GM19328 (cell line): Measurements from ENCODE around the gene HAT1.
"Not testable (repeated sequence)": the region's sequence is repeated elsewhere in the genome, so short reads cannot be mapped to it uniquely, and the experiment has no call there.

Source experiments
- ATAC-seq: cut with Tn5 transposase; IDR thresholded peaks from one replicate; pipeline ENCODE4 v1.9.1; 2021; ENCODE audit warnings: mild to moderate bottlenecking, moderate library complexity; ENCODE audit not compliant: unreplicated experiment

Gene HAT1

DNA sequence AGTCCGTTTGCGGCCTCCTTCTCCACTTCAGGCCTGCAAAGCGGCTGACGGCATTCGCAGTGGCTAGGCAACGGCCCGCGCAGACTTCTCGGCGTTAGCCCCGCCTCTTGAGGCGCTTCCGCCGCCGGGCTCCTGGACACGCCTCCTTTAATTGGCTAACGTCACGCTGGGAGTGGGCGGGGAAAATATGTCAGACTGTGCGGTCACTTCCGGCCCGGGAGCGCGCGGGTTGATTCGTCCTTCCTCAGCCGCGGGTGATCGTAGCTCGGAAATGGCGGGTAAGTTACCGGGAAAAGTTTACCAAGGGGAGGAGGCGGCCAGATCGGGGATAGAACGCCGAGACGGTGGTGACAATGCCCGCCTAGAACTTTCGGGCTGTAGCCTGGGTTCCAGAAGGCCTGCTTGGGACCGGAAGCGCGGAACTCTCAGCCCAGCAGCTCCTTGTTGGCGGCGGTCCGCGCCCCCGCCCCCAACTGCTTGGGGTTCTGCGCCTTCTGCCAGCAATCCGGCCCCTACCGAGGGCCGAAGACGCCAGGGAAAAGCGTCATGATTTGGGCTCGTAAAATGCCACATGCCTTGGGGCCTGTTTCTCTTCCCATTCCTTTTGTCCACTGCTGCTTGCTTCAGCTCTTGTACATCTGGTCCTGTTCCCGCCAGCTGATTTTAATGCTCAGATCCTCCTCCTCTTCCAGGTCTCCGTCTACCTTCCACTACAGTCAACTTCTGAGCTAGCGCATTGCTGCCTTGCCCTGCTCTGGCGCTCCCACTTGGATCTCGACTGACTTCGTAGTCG lies at the start of gene HAT1:
Gene HAT1, plus strand, starts transcription at position 232 of the 793 bp plus-strand sequence. Its CDS starts 40 bp downstream, at position 272.
- ATAC-seq: peak; percentile 97

DNA sequence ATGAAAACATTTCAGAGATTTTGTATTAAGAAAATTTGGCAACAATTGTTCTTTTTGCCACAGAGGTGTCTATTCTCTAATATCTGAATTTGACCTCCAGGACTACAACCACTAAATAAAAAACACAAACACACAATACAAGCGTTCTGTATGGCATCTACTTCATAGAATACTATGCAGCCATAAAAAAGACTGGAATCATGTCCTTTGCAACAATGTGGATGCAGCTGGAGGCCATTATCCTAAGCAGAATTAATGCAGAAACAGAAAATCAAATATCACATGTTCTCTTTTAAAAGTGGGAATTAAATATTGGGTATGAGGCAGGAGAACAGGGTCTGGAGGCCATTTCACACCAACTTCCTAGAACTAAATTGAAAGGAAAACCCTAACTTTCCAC lies 47.7 kb upstream of the HAT1 start:
- no peak for ATAC-seq

GRCh38 chr2:171874963-171875362 lies 47.3 kb upstream of the HAT1 start:
- ATAC-seq: no peak

DNA sequence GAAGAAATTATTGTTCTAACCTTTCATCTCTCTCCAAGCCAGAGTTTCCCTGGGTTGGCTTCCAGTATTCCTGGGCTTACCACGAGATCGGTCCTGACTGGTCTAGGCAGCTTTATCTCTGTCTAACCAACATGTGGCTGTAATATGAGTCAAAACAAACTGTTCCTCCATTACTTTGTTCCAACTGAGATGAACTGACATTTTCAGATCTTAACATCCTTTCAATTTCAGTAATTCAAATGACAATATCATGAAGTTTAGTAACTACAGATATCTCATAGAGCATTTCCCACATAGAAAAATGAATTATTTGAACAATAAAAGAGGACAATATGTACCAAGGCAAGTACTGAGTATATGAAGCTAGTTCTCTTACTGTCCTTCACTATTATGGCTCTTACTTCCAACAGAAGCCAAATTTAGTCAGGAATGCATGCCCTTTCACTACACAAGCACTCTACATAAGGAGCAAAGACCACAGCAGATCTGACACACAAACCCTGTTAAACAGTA lies 43.7 kb upstream of the HAT1 start:
- no peak for ATAC-seq

DNA sequence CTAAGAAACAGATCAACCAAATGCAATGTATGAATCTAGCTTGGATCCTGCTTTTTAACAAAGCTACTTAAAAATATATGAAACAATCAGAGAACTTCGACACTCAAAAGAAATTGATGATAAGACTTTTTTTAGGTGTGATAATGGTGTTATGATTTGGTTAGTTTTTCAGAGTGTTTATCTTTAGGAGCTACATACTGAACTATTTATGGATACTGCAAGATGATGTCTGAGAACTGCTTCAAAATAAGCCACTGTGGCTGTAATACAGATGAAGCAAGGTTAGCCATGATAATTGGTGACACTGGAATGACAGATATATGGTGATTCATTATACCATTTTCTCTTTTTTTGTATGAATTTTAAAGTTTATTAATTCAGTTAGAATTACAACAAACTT lies 42.4 kb upstream of the HAT1 start:
- no peak for ATAC-seq

GRCh38 chr2:171880774-171881173 lies 41.5 kb upstream of the HAT1 start:
- no peak for ATAC-seq

- ATAC-seq: no peak
These were observed 40.0 kb upstream of the HAT1 start for GRCh38 chr2:171882089-171882769.

DNA sequence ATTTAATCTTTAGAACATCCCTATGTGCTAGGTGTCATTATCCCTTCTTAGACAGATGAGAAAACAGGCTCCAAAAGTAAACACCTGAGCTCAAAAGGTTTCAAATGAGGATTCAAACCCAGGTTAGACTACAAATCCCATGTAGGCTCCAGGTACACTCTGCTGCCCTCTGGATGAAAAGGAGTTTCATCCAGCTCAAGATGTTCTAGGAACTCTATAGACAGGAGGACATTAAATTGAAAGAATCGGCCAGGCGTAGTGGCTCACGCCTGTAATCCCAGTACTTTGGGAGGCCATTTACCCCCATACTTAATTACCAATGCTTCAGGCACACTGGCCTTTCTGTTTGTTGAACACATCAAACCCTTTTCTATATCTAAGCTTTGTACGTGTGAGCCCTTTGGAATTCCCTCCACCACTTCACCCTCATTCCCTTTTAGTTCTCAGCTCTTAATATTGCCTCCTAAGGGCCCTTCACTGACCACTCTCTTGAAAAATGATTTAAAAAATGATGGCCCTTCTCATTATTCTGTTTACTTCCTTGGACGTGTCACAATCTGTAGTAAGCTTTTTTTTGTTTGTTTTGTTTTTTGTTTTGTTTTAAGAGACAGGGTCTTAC lies 38.9 kb upstream of the HAT1 start:
- no peak for ATAC-seq

DNA sequence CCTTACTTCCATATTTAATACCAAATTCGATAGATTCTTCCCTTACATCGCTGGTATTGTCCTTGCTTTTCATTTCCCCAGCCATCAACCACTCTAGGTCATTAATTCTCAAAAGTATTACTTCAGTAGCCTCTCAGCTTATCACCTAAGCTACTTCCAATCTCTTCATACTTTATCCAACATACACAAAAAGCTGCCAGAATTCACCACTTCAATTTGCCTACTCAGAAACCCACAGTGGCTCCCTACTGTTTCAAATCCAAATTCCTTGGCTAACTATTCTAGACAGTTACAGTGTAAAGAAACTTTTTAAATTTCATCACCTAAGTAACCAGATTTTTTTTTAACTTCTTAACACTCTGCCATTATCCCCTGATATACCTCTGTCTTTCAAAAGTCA lies 32.9 kb upstream of the HAT1 start:
- ATAC-seq: no peak

GRCh38 chr2:171889808-171890207 lies 32.5 kb upstream of the HAT1 start:
- ATAC-seq: no peak

GRCh38 chr2:171893196-171893823 lies 29.0 kb upstream of the HAT1 start:
- no peak for ATAC-seq

DNA sequence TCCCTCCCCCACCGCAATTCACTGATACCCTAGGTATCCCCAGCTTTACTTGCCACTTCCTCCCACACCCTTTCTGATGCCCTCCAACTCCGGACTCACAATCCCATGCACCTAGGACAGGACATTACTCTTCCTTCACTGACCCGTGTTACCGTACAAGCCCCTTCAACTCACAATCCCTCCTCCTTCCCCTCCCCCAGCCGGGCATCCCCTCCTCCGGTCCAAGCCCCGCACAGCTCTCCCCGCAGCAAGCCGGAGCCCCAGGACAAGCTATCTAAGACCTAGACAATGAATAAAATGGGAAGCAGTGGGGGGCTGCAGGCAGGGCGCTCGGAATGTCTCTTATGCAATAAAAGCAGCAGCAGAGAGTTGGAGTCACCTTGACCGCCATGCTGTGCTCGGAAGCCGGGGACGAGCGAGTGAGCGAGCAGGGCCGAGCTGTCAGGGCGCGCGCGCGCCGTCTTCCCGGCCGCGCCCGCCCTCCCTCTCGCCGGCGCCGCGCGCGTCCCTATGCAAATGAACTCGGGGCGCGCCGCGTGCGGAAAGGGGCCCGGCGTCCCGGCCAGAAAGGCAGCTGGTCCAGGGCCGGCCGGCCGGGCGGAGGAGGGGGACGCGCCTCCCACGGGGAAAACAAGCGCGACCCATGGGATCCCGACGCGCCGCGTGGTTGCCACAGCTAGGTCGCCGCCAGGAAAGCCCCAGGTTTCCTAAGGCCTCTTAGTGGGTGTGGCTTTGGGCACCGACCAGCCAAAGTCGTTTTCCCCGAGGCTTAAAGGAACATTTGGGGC lies 28.2 kb upstream of the HAT1 start, which contains the start of gene SLC25A12:
Gene SLC25A12, minus strand, starts transcription at position 421 of the 788 bp plus-strand sequence. Its CDS starts 30 bp downstream, at position 391.
- ATAC-seq: peak; percentile 83

GRCh38 chr2:171894612-171894947 lies 27.7 kb upstream of the HAT1 start:
- no peak for ATAC-seq

DNA sequence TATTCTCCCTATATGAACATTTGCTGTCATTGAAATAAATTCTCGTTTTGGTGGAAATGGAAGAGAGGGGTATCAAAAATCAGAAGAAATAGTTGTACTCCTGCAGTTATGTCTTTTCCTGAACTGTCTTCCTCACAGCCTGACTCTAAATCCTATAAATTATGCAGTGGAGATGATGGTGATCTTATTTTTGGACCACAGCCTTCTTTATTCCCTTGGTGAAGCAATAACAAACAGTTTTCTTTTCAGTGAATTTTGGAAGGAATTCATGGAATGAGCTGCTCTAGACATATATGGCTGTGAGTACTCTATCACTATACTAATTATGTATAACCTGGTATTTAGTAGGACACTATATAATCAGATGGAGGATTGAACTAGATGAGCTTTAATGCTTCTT lies 26.5 kb upstream of the HAT1 start:
- ATAC-seq: no peak

GRCh38 chr2:171899623-171900282 lies 22.5 kb upstream of the HAT1 start:
- ATAC-seq: not testable (repeated sequence)

- no peak for ATAC-seq
These were observed 19.3 kb upstream of the HAT1 start for GRCh38 chr2:171902840-171903420.

GRCh38 chr2:171908235-171908634 lies 14.0 kb upstream of the HAT1 start:
- ATAC-seq: no peak

GRCh38 chr2:171909266-171909665 lies 13.0 kb upstream of the HAT1 start:
- ATAC-seq: no peak

DNA sequence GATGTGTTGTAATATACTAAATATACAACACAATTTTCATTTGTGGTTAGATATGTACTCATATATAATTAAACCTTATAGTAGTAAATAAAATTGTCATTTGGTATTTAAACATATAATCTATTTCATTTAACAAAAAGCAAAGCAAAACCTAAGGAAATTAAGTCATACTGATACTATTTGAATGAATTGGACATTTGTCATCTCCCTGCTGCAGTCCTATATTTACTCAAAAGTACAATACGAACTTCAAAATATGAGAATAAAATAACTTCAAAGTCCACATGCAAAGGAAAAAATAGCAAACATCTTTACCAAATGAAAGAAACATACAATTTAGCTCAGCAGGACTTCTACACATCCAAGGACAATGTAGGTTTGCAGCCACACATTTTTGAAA lies 11.8 kb upstream of the HAT1 start:
- ATAC-seq: no peak

GRCh38 chr2:171913517-171913916 lies 8.7 kb upstream of the HAT1 start:
- ATAC-seq: no peak
